ENCODE results near the gene CARD16.

DNA sequence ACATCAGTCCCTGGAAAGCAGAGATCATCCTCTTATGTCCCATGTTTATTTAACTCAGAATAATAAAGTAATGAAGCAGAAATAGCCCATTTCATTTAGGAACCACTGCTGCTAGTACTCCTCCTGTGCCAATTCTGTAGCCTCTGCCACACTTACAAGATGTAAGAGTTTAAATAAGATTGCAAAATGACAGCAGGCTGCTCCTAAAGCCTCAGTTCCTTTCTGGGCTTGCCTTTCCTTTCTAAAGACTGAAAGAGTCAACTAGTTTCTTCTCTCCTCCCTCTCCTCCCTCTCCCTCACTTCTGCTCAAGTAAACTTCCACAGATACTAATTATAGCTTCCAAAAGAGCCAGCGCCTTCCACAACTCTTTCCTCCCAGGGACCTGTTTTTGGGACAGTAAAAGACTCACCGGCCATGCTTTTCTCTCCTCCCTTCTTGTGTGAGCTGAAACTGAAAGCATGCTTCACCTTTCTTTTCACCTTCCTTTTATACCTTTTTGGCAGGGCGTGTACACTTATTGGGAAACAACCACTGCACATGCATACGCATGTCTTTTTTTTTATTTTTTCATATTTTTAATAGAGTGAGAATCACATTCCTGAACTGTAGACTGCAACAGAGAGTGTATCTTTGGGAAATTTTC, 26.1 kb upstream of the CARD16 start:
- TF ChIP-seq, protein P1, sequence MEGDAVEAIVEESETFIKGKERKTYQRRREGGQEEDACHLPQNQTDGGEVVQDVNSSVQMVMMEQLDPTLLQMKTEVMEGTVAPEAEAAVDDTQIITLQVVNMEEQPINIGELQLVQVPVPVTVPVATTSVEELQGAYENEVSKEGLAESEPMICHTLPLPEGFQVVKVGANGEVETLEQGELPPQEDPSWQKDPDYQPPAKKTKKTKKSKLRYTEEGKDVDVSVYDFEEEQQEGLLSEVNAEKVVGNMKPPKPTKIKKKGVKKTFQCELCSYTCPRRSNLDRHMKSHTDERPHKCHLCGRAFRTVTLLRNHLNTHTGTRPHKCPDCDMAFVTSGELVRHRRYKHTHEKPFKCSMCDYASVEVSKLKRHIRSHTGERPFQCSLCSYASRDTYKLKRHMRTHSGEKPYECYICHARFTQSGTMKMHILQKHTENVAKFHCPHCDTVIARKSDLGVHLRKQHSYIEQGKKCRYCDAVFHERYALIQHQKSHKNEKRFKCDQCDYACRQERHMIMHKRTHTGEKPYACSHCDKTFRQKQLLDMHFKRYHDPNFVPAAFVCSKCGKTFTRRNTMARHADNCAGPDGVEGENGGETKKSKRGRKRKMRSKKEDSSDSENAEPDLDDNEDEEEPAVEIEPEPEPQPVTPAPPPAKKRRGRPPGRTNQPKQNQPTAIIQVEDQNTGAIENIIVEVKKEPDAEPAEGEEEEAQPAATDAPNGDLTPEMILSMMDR (conservative IDR thresholded peaks at IDR 0.05) = no peak
- TF ChIP-seq ZFX (IDR thresholded peaks at IDR 0.05) = no peak
